BE2C (cell line): ENCODE measurements around the gene CLTC.

Experiments used
- DNase-seq: peaks from one replicate; pipeline ENCODE4 v3.0.0-alpha.2; 2020
- H3K27me3 ChIP-seq: fragments of 250-450 bp; sonication (Bioruptor Pico); 2 replicates; pipeline ENCODE4 v1.5.1; 2020; ENCODE audit warnings: mild to moderate bottlenecking
- H3K36me3 ChIP-seq: fragments of 250-450 bp; sonication (Bioruptor Pico); 2 replicates; pipeline ENCODE4 v1.5.1; 2020; ENCODE audit warnings: mild to moderate bottlenecking
- H3K4me1 ChIP-seq: fragments of 250-450 bp; sonication (Bioruptor Pico); 2 replicates; pipeline ENCODE4 v1.5.1; 2020
- H3K4me3 ChIP-seq: 2 replicates; pipeline ENCODE4 v1.5.1; 2011; ENCODE audit warnings: low read depth, low read length
- H3K9me3 ChIP-seq: fragments of 250-450 bp; sonication (Bioruptor Pico); 2 replicates; pipeline ENCODE4 v1.5.1; 2020
- TF ChIP-seq, protein P1 (sequence below): IDR thresholded peaks from 2 replicates; pipeline ENCODE4 v1.5.1; 2012; ENCODE audit warnings: mild to moderate bottlenecking, low read depth, low read length

Gene CLTC

GRCh38 chr17:59699786-59700185 is 80.1 kb downstream of the CLTC start:
- TF ChIP-seq, protein P1, sequence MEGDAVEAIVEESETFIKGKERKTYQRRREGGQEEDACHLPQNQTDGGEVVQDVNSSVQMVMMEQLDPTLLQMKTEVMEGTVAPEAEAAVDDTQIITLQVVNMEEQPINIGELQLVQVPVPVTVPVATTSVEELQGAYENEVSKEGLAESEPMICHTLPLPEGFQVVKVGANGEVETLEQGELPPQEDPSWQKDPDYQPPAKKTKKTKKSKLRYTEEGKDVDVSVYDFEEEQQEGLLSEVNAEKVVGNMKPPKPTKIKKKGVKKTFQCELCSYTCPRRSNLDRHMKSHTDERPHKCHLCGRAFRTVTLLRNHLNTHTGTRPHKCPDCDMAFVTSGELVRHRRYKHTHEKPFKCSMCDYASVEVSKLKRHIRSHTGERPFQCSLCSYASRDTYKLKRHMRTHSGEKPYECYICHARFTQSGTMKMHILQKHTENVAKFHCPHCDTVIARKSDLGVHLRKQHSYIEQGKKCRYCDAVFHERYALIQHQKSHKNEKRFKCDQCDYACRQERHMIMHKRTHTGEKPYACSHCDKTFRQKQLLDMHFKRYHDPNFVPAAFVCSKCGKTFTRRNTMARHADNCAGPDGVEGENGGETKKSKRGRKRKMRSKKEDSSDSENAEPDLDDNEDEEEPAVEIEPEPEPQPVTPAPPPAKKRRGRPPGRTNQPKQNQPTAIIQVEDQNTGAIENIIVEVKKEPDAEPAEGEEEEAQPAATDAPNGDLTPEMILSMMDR = no peak
- Histone ChIP-seq H3K27me3 (no peaks in the 10 kb centered on the region), H3K36me3 (peaks cover 70% of the 10 kb centered on the region), H3K9me3 (no peaks in the 10 kb centered on the region), H3K4me3 (no peak overlapping the region), H3K4me1 (no peaks in the 10 kb centered on the region)
- no peak for DNase-seq

- no peak overlapping the region for H3K4me3 ChIP-seq
- peaks cover 59% of the 10 kb centered on the region for H3K36me3 ChIP-seq
- H3K4me1 ChIP-seq = no peaks in the 10 kb centered on the region
- TF ChIP-seq, protein P1 = no peak
- H3K27me3 ChIP-seq = no peaks in the 10 kb centered on the region
- no peaks in the 10 kb centered on the region for H3K9me3 ChIP-seq
- no peak for DNase-seq
Measured at GRCh38 chr17:59702304-59702703, 82.6 kb downstream of the CLTC start.

- Histone ChIP-seq H3K27me3 (no peaks in the 10 kb centered on the region), H3K9me3 (no peaks in the 10 kb centered on the region), H3K4me1 (no peaks in the 10 kb centered on the region), H3K4me3 (peak within 1 kb of the TSS; percentile 99), H3K36me3 (peaks cover 26% of the 10 kb centered on the region)
- TF ChIP-seq, protein P1 = no peak
- peak; percentile 99 for DNase-seq
Measured at GRCh38 chr17:59707149-59707970, 87.7 kb downstream of the CLTC start, which contains the start of the genes PTRH2 and VMP1. Gene PTRH2 (minus strand): TSS chr17:59707430. CDS start chr17:59697978, 9,452 bp downstream. Gene VMP1 (plus strand): TSS chr17:59707654. CDS start chr17:59731447, 23,793 bp downstream.

DNA sequence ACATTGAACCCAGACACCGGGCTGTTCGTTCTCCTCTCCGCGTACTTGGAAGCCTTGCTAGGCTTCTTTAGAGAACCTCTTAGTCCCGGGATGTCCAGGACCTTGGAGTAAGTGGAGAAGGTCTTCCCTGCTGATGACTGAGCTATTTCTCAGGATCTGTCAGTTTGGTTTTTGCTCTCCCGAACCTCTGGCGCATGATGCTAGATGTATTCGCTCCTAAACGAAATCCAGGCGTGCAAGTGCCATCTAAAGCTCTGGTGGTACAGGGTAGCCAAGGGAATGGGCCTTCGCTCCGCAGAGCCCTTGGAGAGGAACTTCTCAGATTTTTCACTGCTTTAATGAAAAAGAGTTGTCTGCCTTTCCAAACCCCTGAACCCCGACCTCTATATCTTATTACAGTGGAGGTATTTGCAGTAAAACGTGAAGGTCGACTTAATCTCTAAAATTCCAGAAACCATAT is 88.3 kb downstream of the CLTC start:
- peak overlapping the region; percentile 99 for H3K4me3 ChIP-seq
- no peak for DNase-seq
- H3K36me3 ChIP-seq = peaks cover 23% of the 10 kb centered on the region
- TF ChIP-seq, protein P1 = no peak
- no peaks in the 10 kb centered on the region for H3K4me1 ChIP-seq
- no peaks in the 10 kb centered on the region for H3K9me3 ChIP-seq
- no peaks in the 10 kb centered on the region for H3K27me3 ChIP-seq

DNA sequence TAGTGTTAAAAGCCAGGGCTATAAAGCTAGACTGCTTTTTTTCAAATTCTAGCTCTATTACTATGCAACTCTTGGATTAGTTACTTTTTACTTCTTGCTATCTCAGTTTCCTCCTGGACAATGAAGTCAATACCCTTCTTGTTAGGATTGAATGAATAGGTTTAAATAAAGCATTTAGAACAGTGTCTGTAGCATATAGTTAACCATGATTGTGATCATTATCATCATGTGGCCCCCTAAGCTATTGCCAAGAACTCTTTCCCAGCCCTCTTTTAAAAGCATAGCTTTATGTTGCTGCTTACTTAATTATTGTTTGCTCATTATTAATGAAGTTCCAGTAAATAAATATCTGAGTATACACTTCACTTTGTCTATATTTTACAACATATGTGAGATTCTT is 92.2 kb downstream of the CLTC start:
- Histone ChIP-seq H3K36me3 (no peaks in the 10 kb centered on the region; the same call in 1 of the 2 replicates), H3K27me3 (no peaks in the 10 kb centered on the region), H3K9me3 (no peaks in the 10 kb centered on the region), H3K4me1 (no peaks in the 10 kb centered on the region), H3K4me3 (no peak overlapping the region)
- DNase-seq = no peak
- TF ChIP-seq, protein P1 = no peak

DNA sequence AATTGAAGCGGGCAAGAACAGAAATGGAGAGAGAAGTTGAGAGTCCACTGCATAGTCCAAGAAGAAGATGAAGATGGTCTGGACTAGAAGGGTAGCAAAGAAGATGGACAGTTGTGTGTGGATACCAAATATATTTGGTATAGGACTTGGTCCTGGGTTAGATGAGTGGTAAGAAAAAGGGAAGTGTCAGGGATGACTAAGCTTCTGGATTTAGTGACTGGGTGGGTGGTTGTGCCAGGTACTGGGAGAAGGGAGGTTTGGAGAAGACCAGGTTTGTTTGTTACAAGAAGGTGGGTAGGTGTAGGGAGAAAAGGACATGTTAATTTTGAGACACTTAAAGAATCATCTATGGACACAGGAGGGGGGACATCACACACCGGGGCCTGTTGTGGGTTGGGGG is 93.2 kb downstream of the CLTC start:
- Histone ChIP-seq H3K4me1 (no peaks in the 10 kb centered on the region), H3K9me3 (no peaks in the 10 kb centered on the region), H3K27me3 (no peaks in the 10 kb centered on the region), H3K4me3 (no peak overlapping the region), H3K36me3 (no peaks in the 10 kb centered on the region)
- DNase-seq = no peak
- TF ChIP-seq, protein P1 = no peak
